AG09319 (cell line): ENCODE data around the gene DCT.

Source experiments
- DNase-seq: peaks from one replicate; pipeline ENCODE4 v3.0.0-alpha.2; 2010; ENCODE audit warnings: low read depth; ENCODE audit errors: extremely low read depth
- TF ChIP-seq, protein P1 (sequence below): IDR thresholded peaks from 2 replicates; pipeline ENCODE4 v1.5.1; 2011; ENCODE audit warnings: low read depth, mild to moderate bottlenecking, inconsistent platforms, low read length, moderate library complexity

The DCT gene

DNA sequence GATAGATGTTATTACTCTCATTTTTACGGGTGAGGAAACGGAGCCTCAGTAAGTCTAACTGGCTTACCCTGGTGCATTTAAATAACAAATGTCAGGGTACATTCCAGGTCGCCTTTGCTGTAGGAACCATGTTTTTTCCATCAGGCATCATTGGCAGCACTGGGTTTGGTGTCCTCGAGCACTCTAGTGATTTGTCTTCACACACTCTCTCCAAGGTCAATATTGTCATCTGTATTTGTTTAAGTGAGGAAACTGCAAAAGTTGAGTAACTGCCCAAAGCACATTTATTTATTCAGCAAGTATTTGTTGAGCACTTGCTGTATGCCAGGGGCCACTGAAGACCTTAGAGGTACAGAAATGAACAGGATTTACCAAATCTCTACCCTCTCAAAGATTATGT is 78.6 kb downstream of the DCT start:
- TF ChIP-seq, protein P1, sequence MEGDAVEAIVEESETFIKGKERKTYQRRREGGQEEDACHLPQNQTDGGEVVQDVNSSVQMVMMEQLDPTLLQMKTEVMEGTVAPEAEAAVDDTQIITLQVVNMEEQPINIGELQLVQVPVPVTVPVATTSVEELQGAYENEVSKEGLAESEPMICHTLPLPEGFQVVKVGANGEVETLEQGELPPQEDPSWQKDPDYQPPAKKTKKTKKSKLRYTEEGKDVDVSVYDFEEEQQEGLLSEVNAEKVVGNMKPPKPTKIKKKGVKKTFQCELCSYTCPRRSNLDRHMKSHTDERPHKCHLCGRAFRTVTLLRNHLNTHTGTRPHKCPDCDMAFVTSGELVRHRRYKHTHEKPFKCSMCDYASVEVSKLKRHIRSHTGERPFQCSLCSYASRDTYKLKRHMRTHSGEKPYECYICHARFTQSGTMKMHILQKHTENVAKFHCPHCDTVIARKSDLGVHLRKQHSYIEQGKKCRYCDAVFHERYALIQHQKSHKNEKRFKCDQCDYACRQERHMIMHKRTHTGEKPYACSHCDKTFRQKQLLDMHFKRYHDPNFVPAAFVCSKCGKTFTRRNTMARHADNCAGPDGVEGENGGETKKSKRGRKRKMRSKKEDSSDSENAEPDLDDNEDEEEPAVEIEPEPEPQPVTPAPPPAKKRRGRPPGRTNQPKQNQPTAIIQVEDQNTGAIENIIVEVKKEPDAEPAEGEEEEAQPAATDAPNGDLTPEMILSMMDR: no peak
- DNase-seq: no peak

DNA sequence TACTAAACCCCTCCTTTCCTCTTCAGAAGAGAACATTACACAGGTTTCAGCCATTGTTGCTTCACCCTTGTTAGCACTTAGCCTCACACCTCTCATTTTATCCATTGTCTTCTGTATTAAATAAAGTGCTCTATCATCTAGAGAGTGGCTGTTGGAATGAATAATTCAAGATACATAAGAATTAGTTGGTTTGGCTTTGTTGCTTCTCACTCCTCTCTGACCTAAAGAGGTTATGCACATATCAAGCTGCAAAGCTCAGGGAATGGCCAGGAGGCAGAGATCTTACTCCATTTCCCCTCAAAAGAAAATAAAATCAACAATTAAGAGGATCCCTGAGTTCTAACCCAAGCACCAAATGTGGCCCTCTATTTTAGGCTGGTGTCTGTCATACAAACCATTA is 79.7 kb downstream of the DCT start:
- TF ChIP-seq, protein P1: no peak
- no peak for DNase-seq

DNA sequence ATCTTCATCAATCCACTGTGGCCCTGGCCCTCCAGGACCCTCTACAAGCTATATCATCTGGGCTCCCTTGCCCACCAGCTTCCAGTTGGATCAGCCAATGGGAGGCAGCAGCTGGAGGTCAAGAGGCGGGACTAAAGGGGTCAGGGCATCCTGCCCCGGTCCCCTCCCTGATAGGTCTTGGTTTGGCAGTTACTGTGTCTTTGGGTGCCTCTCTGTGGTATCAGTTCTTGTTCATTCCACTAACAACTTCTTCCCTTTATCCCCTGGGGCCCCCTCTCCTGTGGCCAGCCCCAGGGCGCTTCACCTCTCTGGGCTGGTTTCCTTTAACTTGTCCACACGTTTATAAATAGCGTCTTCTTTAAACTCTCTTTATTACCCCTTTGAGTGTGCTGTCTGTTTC is 83.6 kb downstream of the DCT start:
- TF ChIP-seq, protein P1: no peak
- DNase-seq: no peak

DNA sequence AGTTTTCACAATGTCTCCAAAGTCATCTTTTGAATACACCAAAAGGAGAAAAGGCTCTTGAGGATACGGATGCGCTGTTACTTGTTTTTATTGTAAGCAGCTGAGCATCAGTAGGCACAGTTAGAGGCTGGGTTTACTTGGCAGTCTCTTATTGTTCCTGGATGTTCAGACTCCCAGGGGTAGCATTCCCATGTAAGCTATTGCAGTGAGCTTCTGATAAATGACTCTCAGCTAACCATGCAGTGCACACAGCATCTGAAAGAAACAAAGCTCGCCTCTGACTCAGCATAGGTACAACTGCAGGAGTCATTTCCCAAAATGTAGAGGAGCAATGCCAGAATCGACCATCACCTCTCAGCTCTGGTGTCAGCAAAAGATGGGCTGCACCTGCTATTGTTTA is 84.8 kb downstream of the DCT start:
- TF ChIP-seq, protein P1: no peak
- DNase-seq: no peak

DNA sequence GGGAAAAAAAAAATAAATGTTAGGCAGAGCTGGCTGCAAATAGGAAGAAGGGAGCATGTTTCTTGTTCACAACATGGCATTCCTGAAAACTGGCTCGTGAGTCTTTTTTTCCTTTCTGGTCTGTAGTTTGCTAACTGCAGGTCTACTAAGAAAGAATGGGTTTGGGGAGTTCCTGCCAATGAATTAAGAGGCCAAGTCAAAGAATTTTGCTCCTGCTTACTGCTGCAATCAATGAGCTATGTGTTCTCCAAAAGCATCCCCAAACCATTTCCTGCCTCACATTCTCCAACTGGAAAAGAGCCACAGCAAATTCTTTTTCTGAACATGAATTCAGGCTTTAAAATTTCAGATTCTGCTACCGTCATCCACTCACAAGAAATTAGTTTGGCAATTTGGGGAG is 88.6 kb downstream of the DCT start:
- TF ChIP-seq, protein P1: no peak
- DNase-seq: no peak

DNA sequence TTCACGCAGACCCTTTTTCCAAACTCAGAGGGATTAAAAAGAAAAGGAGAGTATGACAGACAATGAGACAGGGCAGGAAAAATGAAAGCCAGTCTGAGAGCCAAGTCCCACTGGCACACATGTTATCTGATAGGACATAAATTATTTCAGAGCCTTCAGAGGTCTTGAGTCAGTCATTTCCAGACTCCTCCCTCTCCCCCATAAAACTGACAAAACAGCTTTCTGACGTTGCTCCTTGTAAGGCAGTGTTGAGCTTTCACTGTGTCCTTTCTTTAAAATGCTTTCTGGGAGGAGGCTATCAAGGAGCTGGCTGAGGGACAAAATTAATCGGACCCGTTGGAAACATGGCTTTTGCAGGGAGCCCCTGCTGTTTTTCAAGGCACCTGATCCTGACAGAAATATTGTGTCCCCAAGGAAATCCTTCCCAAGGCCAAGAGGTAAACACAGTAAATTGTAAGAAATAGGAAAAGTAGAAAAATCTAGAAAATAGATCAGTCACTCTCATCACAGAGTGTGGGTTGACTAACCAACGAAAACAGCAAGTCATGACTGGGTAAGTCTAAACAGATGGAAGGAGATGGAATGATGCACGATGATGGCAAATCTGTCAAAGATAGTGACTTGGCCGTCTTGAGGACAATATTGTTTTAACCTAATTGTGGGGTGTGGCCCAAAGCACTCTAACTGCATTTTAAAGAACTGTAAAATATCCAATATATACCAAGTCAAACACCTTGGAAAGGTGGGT is 89.7 kb downstream of the DCT start:
- TF ChIP-seq, protein P1: no peak
- no peak for DNase-seq

DNA sequence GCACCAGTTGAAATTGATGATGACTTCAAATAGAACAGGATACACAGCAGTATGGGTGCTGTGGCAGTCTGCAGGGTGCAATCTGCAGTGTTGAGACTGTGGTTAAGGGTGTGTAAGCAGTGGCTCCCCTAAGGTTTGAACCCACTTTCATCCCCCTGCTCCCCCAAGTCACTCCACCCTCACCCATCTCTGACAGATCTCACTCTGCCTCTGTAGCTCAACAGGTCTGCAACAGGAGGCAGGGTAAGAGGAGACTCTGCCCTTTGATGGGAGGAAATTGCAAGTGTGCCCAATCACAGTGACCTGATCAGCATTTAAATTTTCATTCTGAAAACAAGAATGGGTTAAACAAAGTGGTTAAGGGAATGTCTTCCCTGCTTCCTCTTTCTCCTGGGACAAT is 92.4 kb downstream of the DCT start:
- TF ChIP-seq, protein P1: no peak
- DNase-seq: no peak
